ENCODE data around the gene PXYLP1.

PXYLP1 gene

DNA sequence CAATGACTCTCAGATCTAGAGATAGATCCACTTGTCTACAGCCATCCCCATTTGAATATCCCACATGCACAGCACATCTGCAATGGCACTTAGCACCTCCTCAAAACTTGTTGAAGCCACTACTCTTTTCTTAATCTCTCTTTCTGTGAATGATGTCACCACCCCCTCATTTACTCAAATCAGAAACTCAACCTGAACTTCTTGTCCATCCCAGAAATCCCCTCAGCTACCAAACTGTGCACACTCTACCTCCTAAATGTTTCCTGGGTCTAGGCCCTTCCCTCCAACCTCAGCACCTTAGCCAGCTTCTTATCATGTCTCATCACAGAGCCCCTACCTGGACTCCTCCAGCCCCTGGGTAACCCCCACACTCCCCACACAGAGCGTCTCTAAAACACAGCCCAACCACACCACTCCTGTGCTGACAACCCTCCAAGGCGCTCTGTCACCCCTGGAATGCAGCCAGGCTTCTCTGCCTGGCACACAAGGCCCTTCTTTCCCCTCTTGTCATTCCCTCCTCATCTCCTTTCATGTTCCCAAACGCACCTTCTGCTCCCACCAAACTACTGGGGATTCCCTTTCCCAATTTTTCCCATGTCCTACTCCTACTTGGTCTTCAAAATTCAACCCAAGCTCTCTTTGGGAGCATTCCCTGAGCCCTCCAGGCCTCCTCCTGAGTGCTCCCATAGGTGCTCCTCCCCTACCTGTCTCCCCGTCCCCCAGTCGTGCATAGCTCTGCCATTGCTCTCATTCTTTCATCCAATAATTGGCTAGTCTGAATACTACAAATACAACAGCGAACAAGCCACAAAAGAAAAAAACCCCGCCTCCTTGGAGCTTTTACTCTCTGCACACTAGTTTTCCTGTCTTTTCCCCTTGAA is 96.9 kb downstream of the PXYLP1 start:
- H3K9me3 ChIP-seq: no peaks in the 10 kb centered on the region
- no peak overlapping the region for H3K4me3 ChIP-seq
- no peak for DNase-seq (ENCODE audit: low spot score in 2 of 2)
- H3K36me3 ChIP-seq (replicated peaks): no peaks in the 10 kb centered on the region
- no peaks in the 10 kb centered on the region for H3K4me1 ChIP-seq
- peaks cover 6% of the 10 kb centered on the region; the same call in 1 of the 2 replicates for H3K27me3 ChIP-seq (ENCODE audit: low read depth)
- in situ Hi-C loops (cut with MboI; ENCODE audit: low sequenced_read_pairs): no loop called here

DNA sequence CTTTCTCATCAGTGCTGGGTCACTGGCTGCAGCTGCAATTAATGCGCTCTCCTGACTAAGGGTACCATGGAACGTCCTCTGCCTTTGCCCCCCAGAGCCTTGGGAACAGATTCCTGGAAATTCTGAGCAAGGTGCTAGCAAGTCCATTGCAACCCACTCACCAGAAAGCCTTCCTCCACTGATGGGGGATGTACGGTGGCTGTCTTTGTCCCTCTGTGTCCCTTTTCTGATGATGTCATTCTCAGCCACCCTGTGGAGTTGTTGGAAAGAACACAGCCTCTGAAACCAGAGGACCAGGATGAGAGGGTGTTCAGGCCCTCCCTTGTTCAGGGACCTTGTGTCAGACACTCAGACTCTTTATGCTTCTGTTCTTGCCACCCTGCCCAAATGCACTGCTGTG is 98.6 kb downstream of the PXYLP1 start:
- Histone ChIP-seq H3K27me3 (ENCODE audit: low read depth) (peaks cover 5% of the 10 kb centered on the region; the same call in 1 of the 2 replicates), H3K4me3 (no peak overlapping the region), H3K9me3 (no peaks in the 10 kb centered on the region), H3K36me3 (replicated peaks) (no peaks in the 10 kb centered on the region), H3K4me1 (no peaks in the 10 kb centered on the region)
- no peak for DNase-seq (ENCODE audit: low spot score in 2 of 2)
- in situ Hi-C loops (cut with MboI; ENCODE audit: low sequenced_read_pairs): no loop called here

- Histone ChIP-seq H3K4me1 (no peaks in the 10 kb centered on the region), H3K4me3 (no peak overlapping the region), H3K36me3 (replicated peaks) (no peaks in the 10 kb centered on the region), H3K9me3 (no peaks in the 10 kb centered on the region), H3K27me3 (ENCODE audit: low read depth) (no peaks in the 10 kb centered on the region)
- no peak for DNase-seq (ENCODE audit: low spot score in 2 of 2)
- in situ Hi-C loops (cut with MboI; ENCODE audit: low sequenced_read_pairs): no loop called here
These were observed 99.2 kb downstream of the PXYLP1 start for GRCh38 chr3:141330718-141331376.

DNA sequence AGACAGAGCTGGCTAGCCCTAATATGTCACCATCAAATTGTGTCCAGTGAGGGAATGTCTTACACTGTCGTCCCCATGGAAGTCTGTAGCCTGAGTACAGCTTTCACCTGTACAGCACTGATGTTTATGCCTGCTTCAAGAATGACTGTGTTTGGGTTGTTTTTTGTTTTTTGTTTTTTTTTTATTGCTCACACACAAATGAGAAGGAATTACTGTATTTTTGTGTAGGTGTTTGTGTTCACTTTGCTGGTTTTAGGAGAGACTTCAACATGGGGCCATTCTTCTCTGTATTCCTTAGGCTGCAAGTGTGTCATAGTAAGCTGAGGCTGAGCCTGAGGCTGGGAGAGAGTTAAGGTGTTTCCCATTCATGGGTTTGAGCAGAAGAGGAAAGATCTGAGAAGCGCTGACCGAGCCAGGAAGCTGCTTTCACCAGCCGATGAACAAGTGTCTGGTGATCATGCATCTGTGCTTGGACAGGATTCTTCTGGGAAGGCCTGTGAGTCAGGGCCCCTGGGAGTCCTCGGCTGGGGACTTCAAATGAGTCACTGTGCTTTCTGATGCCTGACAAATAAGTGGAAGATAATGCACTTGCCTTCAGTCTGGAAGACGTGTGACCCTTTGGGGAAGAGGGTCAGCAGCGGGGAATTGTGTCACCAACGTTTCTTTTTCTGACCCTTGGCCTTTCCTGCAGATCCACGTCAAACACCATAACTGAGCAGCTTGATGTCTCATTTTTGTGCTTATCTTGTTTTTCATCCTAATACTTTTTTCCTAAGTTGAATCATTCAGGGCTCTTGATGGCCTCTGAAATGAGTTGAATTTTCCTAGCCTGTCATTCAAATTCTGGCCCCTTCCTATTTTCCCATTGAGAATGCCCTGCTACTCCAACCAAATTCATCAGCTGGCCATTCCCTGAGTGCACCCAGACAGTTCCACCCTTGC is 100.0 kb downstream of the PXYLP1 start:
- DNase-seq (ENCODE audit: low spot score in 2 of 2): no peak
- no peaks in the 10 kb centered on the region for H3K4me1 ChIP-seq

GRCh38 chr3:141332416-141332815 is 100.8 kb downstream of the PXYLP1 start:
- in situ Hi-C loops (cut with MboI; ENCODE audit: low sequenced_read_pairs): no loop called here
- H3K9me3 ChIP-seq: no peaks in the 10 kb centered on the region
- no peak overlapping the region for H3K4me3 ChIP-seq
- no peaks in the 10 kb centered on the region for H3K36me3 ChIP-seq (replicated peaks)
- H3K27me3 ChIP-seq (ENCODE audit: low read depth): no peaks in the 10 kb centered on the region
- H3K4me1 ChIP-seq: no peaks in the 10 kb centered on the region
- no peak for DNase-seq (ENCODE audit: low spot score in 2 of 2)

More for the DNA sequence above, 100.0 kb downstream of the PXYLP1 start:
- Histone ChIP-seq H3K27me3 (ENCODE audit: low read depth) (no peaks in the 10 kb centered on the region), H3K9me3 (no peaks in the 10 kb centered on the region), H3K4me3 (no peak overlapping the region), H3K36me3 (replicated peaks) (no peaks in the 10 kb centered on the region)
- in situ Hi-C loops (cut with MboI; ENCODE audit: low sequenced_read_pairs): no loop called here

GRCh38 chr3:141333836-141334626 is 102.4 kb downstream of the PXYLP1 start:
- no peak for DNase-seq (ENCODE audit: low spot score in 2 of 2)
- H3K4me1 ChIP-seq: no peaks in the 10 kb centered on the region
- H3K27me3 ChIP-seq (ENCODE audit: low read depth): no peaks in the 10 kb centered on the region
- H3K4me3 ChIP-seq: no peak overlapping the region
- H3K36me3 ChIP-seq (replicated peaks): no peaks in the 10 kb centered on the region
- in situ Hi-C loops (cut with MboI; ENCODE audit: low sequenced_read_pairs): no loop called here
- peaks cover 2% of the 10 kb centered on the region; the same call in 1 of the 2 replicates for H3K9me3 ChIP-seq

- H3K9me3 ChIP-seq: peaks cover 2% of the 10 kb centered on the region; the same call in 1 of the 2 replicates
- DNase-seq (ENCODE audit: low spot score in 2 of 2): no peak
- H3K27me3 ChIP-seq (ENCODE audit: low read depth): no peaks in the 10 kb centered on the region
- no peak overlapping the region for H3K4me3 ChIP-seq
- no peaks in the 10 kb centered on the region for H3K36me3 ChIP-seq (replicated peaks)
- in situ Hi-C loops (cut with MboI; ENCODE audit: low sequenced_read_pairs): no loop called here
- H3K4me1 ChIP-seq: no peaks in the 10 kb centered on the region
These were observed 103.1 kb downstream of the PXYLP1 start for GRCh38 chr3:141334627-141335250.

GRCh38 chr3:141335531-141336061 is 104.0 kb downstream of the PXYLP1 start:
- Histone ChIP-seq H3K36me3 (replicated peaks) (no peaks in the 10 kb centered on the region), H3K4me1 (no peaks in the 10 kb centered on the region), H3K9me3 (peaks cover 2% of the 10 kb centered on the region; the same call in 1 of the 2 replicates), H3K4me3 (no peak overlapping the region), H3K27me3 (ENCODE audit: low read depth) (no peaks in the 10 kb centered on the region)
- DNase-seq (ENCODE audit: low spot score in 2 of 2): no peak
- in situ Hi-C loops (cut with MboI; ENCODE audit: low sequenced_read_pairs): no loop called here

DNA sequence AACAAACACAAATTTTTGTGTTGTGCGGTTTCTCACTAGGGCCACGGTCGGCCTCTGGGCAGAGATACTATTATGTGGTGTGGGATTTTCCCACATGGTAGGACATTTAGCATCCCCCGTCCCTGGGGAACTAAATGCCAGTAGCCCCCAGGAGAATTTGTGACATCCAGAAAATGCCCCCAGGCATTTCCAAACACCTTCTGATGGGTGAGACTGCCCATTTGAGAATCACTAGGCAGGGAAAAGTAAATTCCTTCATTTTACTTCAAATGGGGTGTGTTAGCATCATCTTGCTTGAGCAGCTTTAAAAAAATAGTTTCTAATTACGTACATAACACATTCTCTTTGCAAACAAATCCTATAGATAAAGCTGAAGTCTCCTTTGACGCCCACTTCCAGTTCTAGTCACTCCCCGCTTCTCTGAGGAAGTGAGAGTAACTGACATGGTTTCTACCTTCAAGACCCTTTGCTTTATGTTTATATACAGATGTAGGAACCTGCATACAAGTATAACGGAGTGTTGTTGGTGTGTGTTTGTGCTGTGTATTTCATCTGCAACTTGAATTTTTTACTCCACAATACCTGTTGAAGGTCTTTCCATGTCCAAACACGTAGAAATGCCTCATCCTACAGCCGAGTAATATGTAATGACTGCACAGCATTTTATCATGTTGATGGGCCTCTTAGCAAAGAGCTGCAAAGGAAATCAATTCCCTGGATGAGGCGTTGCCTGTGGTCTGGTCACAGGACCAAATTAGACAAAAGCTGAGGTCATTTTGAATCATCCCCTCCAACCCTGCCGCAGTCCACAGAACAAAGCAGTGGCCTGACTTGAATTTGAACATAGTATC is 105.3 kb downstream of the PXYLP1 start:
- in situ Hi-C loops (cut with MboI; ENCODE audit: low sequenced_read_pairs): no loop called here
- Histone ChIP-seq H3K9me3 (peaks cover 2% of the 10 kb centered on the region; the same call in 1 of the 2 replicates), H3K27me3 (ENCODE audit: low read depth) (no peaks in the 10 kb centered on the region), H3K36me3 (replicated peaks) (no peaks in the 10 kb centered on the region), H3K4me1 (no peaks in the 10 kb centered on the region), H3K4me3 (no peak overlapping the region)
- no peak for DNase-seq (ENCODE audit: low spot score in 2 of 2)

GRCh38 chr3:141337523-141337854 is 105.9 kb downstream of the PXYLP1 start:
- in situ Hi-C loops (cut with MboI; ENCODE audit: low sequenced_read_pairs): no loop called here
- H3K27me3 ChIP-seq (ENCODE audit: low read depth): no peaks in the 10 kb centered on the region
- peaks cover 2% of the 10 kb centered on the region; the same call in 1 of the 2 replicates for H3K9me3 ChIP-seq
- no peaks in the 10 kb centered on the region for H3K4me1 ChIP-seq
- no peak for DNase-seq (ENCODE audit: low spot score in 2 of 2)
- no peaks in the 10 kb centered on the region for H3K36me3 ChIP-seq (replicated peaks)
- H3K4me3 ChIP-seq: no peak overlapping the region

GRCh38 chr3:141337991-141338390 is 106.4 kb downstream of the PXYLP1 start:
- H3K4me3 ChIP-seq: no peak overlapping the region
- H3K36me3 ChIP-seq (replicated peaks): no peaks in the 10 kb centered on the region
- no peaks in the 10 kb centered on the region for H3K4me1 ChIP-seq
- H3K27me3 ChIP-seq (ENCODE audit: low read depth): no peaks in the 10 kb centered on the region
- peaks cover 2% of the 10 kb centered on the region; the same call in 1 of the 2 replicates for H3K9me3 ChIP-seq
- in situ Hi-C loops (cut with MboI; ENCODE audit: low sequenced_read_pairs): no loop called here
- no peak for DNase-seq (ENCODE audit: low spot score in 2 of 2)

DNA sequence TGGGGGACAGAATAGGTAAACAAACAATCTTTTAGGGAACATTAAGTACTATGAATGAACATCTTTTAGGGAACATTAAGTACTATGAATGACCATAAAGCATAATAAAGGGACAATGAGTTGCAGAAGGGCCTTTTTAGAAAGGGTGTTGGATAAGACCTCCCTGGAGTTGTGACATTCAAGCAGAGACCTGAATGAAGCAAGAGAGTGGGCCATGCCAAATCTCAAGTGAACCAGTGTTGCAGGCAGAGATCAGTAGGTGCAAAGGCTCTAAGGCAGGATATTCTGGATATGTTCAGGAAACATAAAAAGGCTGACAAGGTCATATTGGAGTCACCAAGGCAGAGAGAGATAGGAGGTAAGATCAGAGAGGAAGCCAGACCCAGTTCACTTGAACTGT is 107.3 kb downstream of the PXYLP1 start:
- Histone ChIP-seq H3K27me3 (ENCODE audit: low read depth) (no peaks in the 10 kb centered on the region), H3K36me3 (replicated peaks) (no peaks in the 10 kb centered on the region), H3K4me3 (no peak overlapping the region), H3K9me3 (peaks cover 2% of the 10 kb centered on the region; the same call in 1 of the 2 replicates), H3K4me1 (no peaks in the 10 kb centered on the region)
- no peak for DNase-seq (ENCODE audit: low spot score in 2 of 2)
- in situ Hi-C loops (cut with MboI; ENCODE audit: low sequenced_read_pairs): no loop called here
